ENCODE measurements around the gene DMD.

DMD gene

GRCh38 chrX:31376408-31377022, 1834.8 kb downstream of the DMD start:
- DNase-seq (ENCODE audit: low read depth in 1 of 2, low spot score in 1 of 2): no peak

- DNase-seq (ENCODE audit: low read depth in 1 of 2, low spot score in 1 of 2): no peak
Observed at GRCh38 chrX:31374786-31375185, 1836.6 kb downstream of the DMD start.

GRCh38 chrX:31371956-31372355, 1839.4 kb downstream of the DMD start:
- no peak for DNase-seq (ENCODE audit: low read depth in 1 of 2, low spot score in 1 of 2)

- DNase-seq (ENCODE audit: low read depth in 1 of 2, low spot score in 1 of 2): no peak
Observed at GRCh38 chrX:31367816-31368215, 1843.5 kb downstream of the DMD start.

GRCh38 chrX:31366041-31366440, 1845.3 kb downstream of the DMD start:
- DNase-seq (ENCODE audit: low read depth in 1 of 2, low spot score in 1 of 2): no peak

GRCh38 chrX:31356275-31357212, 1854.8 kb downstream of the DMD start:
- DNase-seq (ENCODE audit: low read depth in 1 of 2, low spot score in 1 of 2): no peak

- DNase-seq (ENCODE audit: low read depth in 1 of 2, low spot score in 1 of 2): no peak
Observed at GRCh38 chrX:31355206-31355955, 1856.0 kb downstream of the DMD start.

GRCh38 chrX:31353095-31353494, 1858.3 kb downstream of the DMD start:
- no peak for DNase-seq (ENCODE audit: low read depth in 1 of 2, low spot score in 1 of 2)

- no peak for DNase-seq (ENCODE audit: low read depth in 1 of 2, low spot score in 1 of 2)
Observed at GRCh38 chrX:31350808-31351074, 1860.6 kb downstream of the DMD start.

- DNase-seq (ENCODE audit: low read depth in 1 of 2, low spot score in 1 of 2): no peak
Observed at GRCh38 chrX:31349515-31349914, 1861.8 kb downstream of the DMD start.

GRCh38 chrX:31340587-31340986, 1870.8 kb downstream of the DMD start:
- no peak for DNase-seq (ENCODE audit: low read depth in 1 of 2, low spot score in 1 of 2)

GRCh38 chrX:31338991-31339350, 1872.4 kb downstream of the DMD start:
- DNase-seq (ENCODE audit: low read depth in 1 of 2, low spot score in 1 of 2): no peak

GRCh38 chrX:31337332-31337731, 1874.0 kb downstream of the DMD start:
- DNase-seq (ENCODE audit: low read depth in 1 of 2, low spot score in 1 of 2): no peak

- DNase-seq (ENCODE audit: low read depth in 1 of 2, low spot score in 1 of 2): no peak
Observed at GRCh38 chrX:31336419-31336818, 1874.9 kb downstream of the DMD start.

GRCh38 chrX:31334997-31335396, 1876.4 kb downstream of the DMD start:
- no peak for DNase-seq (ENCODE audit: low read depth in 1 of 2, low spot score in 1 of 2)

- no peak for DNase-seq (ENCODE audit: low read depth in 1 of 2, low spot score in 1 of 2)
Observed at GRCh38 chrX:31333165-31333831, 1878.1 kb downstream of the DMD start.

GRCh38 chrX:31331928-31332327, 1879.4 kb downstream of the DMD start:
- DNase-seq (ENCODE audit: low read depth in 1 of 2, low spot score in 1 of 2): no peak

- DNase-seq (ENCODE audit: low read depth in 1 of 2, low spot score in 1 of 2): no peak
Observed at GRCh38 chrX:31331015-31331414, 1880.3 kb downstream of the DMD start.

GRCh38 chrX:31329298-31329697, 1882.1 kb downstream of the DMD start:
- no peak for DNase-seq (ENCODE audit: low read depth in 1 of 2, low spot score in 1 of 2)

GRCh38 chrX:31323658-31324057, 1887.7 kb downstream of the DMD start:
- DNase-seq (ENCODE audit: low read depth in 1 of 2, low spot score in 1 of 2): no peak

GRCh38 chrX:31320740-31321139, 1890.6 kb downstream of the DMD start:
- no peak for DNase-seq (ENCODE audit: low read depth in 1 of 2, low spot score in 1 of 2)

- DNase-seq (ENCODE audit: low read depth in 1 of 2, low spot score in 1 of 2): no peak
Observed at GRCh38 chrX:31319586-31319985, 1891.8 kb downstream of the DMD start.
